ENCODE results near the gene DUOXA2. TPM values are rescaled to one million over a fixed set of nuclear protein-coding genes. Genes with fewer than 3 reads are reported as not detected.
"Not testable (repeated sequence)": the region's sequence is repeated elsewhere in the genome, so short reads cannot be mapped to it uniquely, and the experiment has no call there.

DUOXA2 gene
- total RNA-seq: not detected
- 0.05 TPM for polyA plus RNA-seq
- long read RNA-seq, donor 1: 0 reads
- long read RNA-seq, donor 2: 0 reads
- long read RNA-seq, donor 3, partial matches to known transcripts: 0 of 1 reads
- long read RNA-seq, donor 3, other reads (novel, unspliced or antisense): 1 of 1 reads
- long read RNA-seq, donor 4: 0 reads

GRCh38 chr15:45114076-45114750 is at the start of gene DUOXA2, which contains the start of gene DUOX2:
Gene DUOXA2 (plus strand): TSS chr15:45114326. CDS start chr15:45114606, 280 bp downstream.
Gene DUOX2 (minus strand): TSS chr15:45114172. CDS start chr15:45113411, 761 bp downstream.
- 3% methylated on average over 42 of the region's 42 CpGs for WGBS
- Histone ChIP-seq H3K27me3 (ENCODE audit: control insufficient read depth, insufficient read depth) (no peaks in the 10 kb centered on the region), H3K4me1 (ENCODE audit: control insufficient read depth, insufficient read depth, low read length) (no peaks in the 10 kb centered on the region), H3K4me3 (ENCODE audit: low read length) (no peak within 1 kb of the TSS), H3K9me3 (ENCODE audit: control insufficient read depth, low read length) (no peaks in the 10 kb centered on the region), H3K27ac (ENCODE audit: low read length) (no peak within 1 kb of the TSS)
- DNase-seq (peak in 1 of 3 donors; percentile 42), ATAC-seq (no peak)
- intact Hi-C loops (cut with DNase I): loop anchor here in 2 of 4 donors (10.0 kb wide), 2 partner anchors 79 to 139 kb away; no protein-coding TSS in a partner anchor

DNA sequence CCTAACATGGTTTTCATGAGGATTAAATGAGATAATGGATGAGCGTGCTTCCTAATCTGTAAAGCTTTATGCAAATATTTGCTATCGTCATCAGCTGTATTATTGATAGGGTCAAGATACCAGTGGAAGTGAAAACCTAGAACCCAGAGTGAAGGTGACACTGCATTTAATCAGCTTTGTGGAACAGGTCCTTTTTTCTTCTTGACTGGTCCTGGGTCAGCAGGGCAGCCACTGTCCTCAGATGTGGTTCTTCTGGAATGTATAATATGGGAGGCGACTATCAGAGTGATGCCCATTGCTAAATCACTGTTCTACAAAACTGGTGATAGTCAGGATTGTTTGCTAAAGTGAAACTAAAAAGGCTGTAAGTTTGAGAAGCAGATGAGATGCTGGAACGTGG is 49.7 kb upstream of the DUOXA2 start:
- H3K27ac ChIP-seq (ENCODE audit: low read length): no peak overlapping the region
- ATAC-seq: no peak
- no peaks in the 10 kb centered on the region for H3K27me3 ChIP-seq (ENCODE audit: control insufficient read depth, insufficient read depth)
- no peak for DNase-seq
- no peaks in the 10 kb centered on the region for H3K9me3 ChIP-seq (ENCODE audit: control insufficient read depth, low read length)
- WGBS: 86% methylated on average over 4 of the region's 4 CpGs
- no peak overlapping the region for H3K4me3 ChIP-seq (ENCODE audit: low read length)
- H3K4me1 ChIP-seq (ENCODE audit: control insufficient read depth, insufficient read depth, low read length): no peaks in the 10 kb centered on the region
- intact Hi-C loops (cut with DNase I): no loop called here

DNA sequence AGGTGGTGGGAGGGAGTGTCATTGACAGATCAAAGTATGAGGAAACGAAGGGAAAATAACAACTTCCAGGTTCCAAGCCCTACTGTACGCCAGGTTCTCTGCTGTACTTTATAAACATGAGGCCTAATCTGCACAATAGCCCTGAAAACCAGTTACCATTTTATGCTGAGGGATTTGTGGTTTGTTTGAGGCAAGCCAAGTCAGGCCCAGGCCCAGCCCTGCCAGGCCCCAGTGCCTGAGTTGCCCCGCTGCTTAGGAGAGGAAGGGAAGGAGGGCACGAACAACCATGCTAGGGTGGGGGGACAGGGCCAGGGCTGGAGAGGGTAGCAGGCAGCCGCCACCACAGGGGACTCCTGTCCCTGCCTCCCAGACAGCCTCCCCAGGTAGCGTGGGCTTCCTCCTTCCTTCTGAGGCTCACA is 44.2 kb upstream of the DUOXA2 start:
- H3K27ac ChIP-seq (ENCODE audit: low read length); DNase-seq; H3K9me3 ChIP-seq (ENCODE audit: control insufficient read depth, low read length); H3K27me3 ChIP-seq (ENCODE audit: control insufficient read depth, insufficient read depth); H3K4me3 ChIP-seq (ENCODE audit: low read length); intact Hi-C loops (cut with DNase I); H3K4me1 ChIP-seq (ENCODE audit: control insufficient read depth, insufficient read depth, low read length): not testable (repeated sequence)
- WGBS: 79% methylated on average over 5 of the region's 6 CpGs
- ATAC-seq: peak in 1 of 2 donors; percentile 17

- H3K9me3 ChIP-seq (ENCODE audit: control insufficient read depth, low read length); H3K27ac ChIP-seq (ENCODE audit: low read length); intact Hi-C loops (cut with DNase I); H3K27me3 ChIP-seq (ENCODE audit: control insufficient read depth, insufficient read depth); H3K4me3 ChIP-seq (ENCODE audit: low read length); H3K4me1 ChIP-seq (ENCODE audit: control insufficient read depth, insufficient read depth, low read length); DNase-seq: not testable (repeated sequence)
- ATAC-seq: peak in 1 of 2 donors; percentile 14
Observed at GRCh38 chr15:45073602-45074001, 40.5 kb upstream of the DUOXA2 start.

- 80% methylated on average over 1 of the region's 9 CpGs for WGBS
- ATAC-seq; H3K27me3 ChIP-seq (ENCODE audit: control insufficient read depth, insufficient read depth); H3K27ac ChIP-seq (ENCODE audit: low read length); H3K9me3 ChIP-seq (ENCODE audit: control insufficient read depth, low read length); DNase-seq; H3K4me1 ChIP-seq (ENCODE audit: control insufficient read depth, insufficient read depth, low read length); H3K4me3 ChIP-seq (ENCODE audit: low read length); intact Hi-C loops (cut with DNase I): not testable (repeated sequence)
Observed at GRCh38 chr15:45075440-45076320, 38.4 kb upstream of the DUOXA2 start.

GRCh38 chr15:45077391-45077790 is 36.7 kb upstream of the DUOXA2 start:
- intact Hi-C loops (cut with DNase I); H3K4me3 ChIP-seq (ENCODE audit: low read length); H3K9me3 ChIP-seq (ENCODE audit: control insufficient read depth, low read length); H3K27me3 ChIP-seq (ENCODE audit: control insufficient read depth, insufficient read depth); DNase-seq; H3K4me1 ChIP-seq (ENCODE audit: control insufficient read depth, insufficient read depth, low read length): not testable (repeated sequence)
- H3K27ac ChIP-seq (ENCODE audit: low read length): peak overlapping the region; percentile 23
- 52% methylated on average over 2 of the region's 2 CpGs for WGBS
- ATAC-seq: peak; percentile 34 to 46

GRCh38 chr15:45079201-45079600 is 34.9 kb upstream of the DUOXA2 start:
- H3K27me3 ChIP-seq (ENCODE audit: control insufficient read depth, insufficient read depth); H3K4me3 ChIP-seq (ENCODE audit: low read length); intact Hi-C loops (cut with DNase I); H3K9me3 ChIP-seq (ENCODE audit: control insufficient read depth, low read length); H3K27ac ChIP-seq (ENCODE audit: low read length); H3K4me1 ChIP-seq (ENCODE audit: control insufficient read depth, insufficient read depth, low read length); ATAC-seq: not testable (repeated sequence)
- 45% methylated on average over 5 of the region's 5 CpGs for WGBS
- peak in 1 of 3 donors; percentile 59 for DNase-seq

- H3K4me3 ChIP-seq (ENCODE audit: low read length); H3K4me1 ChIP-seq (ENCODE audit: control insufficient read depth, insufficient read depth, low read length); H3K9me3 ChIP-seq (ENCODE audit: control insufficient read depth, low read length); H3K27me3 ChIP-seq (ENCODE audit: control insufficient read depth, insufficient read depth); DNase-seq; intact Hi-C loops (cut with DNase I): not testable (repeated sequence)
- peak overlapping the region; percentile 50 for H3K27ac ChIP-seq (ENCODE audit: low read length)
- WGBS: 42% methylated on average over 5 of the region's 5 CpGs
- ATAC-seq: peak; percentile 32 to 72
Observed at GRCh38 chr15:45079628-45080246, 34.4 kb upstream of the DUOXA2 start.

DNA sequence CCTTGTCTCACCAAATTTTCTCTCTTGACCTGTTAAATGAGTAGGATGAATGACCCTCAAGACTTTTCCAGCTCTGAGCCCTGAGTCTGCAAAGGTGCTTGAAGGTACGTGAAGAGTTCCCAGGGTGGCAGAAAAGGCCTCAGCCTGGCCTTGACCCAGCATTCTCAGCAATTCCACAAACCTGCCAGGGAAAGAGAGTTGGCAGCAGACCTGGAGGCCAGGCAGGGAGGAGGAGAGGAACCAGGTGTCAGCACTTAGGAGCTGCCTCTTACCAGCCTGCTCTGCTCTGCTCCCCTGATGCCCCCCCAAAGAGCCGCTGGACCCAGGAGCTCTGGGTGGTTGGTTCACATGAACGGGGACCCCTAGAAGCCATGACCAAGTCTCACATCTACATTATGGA is 33.5 kb upstream of the DUOXA2 start:
- H3K27ac ChIP-seq (ENCODE audit: low read length); H3K4me3 ChIP-seq (ENCODE audit: low read length); DNase-seq; H3K4me1 ChIP-seq (ENCODE audit: control insufficient read depth, insufficient read depth, low read length); intact Hi-C loops (cut with DNase I); ATAC-seq; H3K27me3 ChIP-seq (ENCODE audit: control insufficient read depth, insufficient read depth); H3K9me3 ChIP-seq (ENCODE audit: control insufficient read depth, low read length): not testable (repeated sequence)
- WGBS: 82% methylated on average over 2 of the region's 3 CpGs

GRCh38 chr15:45082412-45082811 is 31.7 kb upstream of the DUOXA2 start:
- DNase-seq; H3K27me3 ChIP-seq (ENCODE audit: control insufficient read depth, insufficient read depth); intact Hi-C loops (cut with DNase I); H3K4me1 ChIP-seq (ENCODE audit: control insufficient read depth, insufficient read depth, low read length); ATAC-seq; H3K4me3 ChIP-seq (ENCODE audit: low read length); H3K27ac ChIP-seq (ENCODE audit: low read length); H3K9me3 ChIP-seq (ENCODE audit: control insufficient read depth, low read length): not testable (repeated sequence)
- 49% methylated on average over 9 of the region's 10 CpGs for WGBS
